Esophagus (tissue), 2 donors: Measurements from ENCODE around the gene ATP6V0C. TPM values are rescaled to one million over a fixed set of nuclear protein-coding genes. Genes with fewer than 3 reads are reported as not detected.
"Not testable (repeated sequence)": the region's sequence is repeated elsewhere in the genome, so short reads cannot be mapped to it uniquely, and the experiment has no call there.

Experiments used
- H3K27ac ChIP-seq, 2 donors: one replicate each; pipeline ENCODE4 v1.5.1; 2013; ENCODE audit warnings: low read depth in 2 of 2, mild to moderate bottlenecking in 2 of 2, inconsistent platforms in 1 of 2, low read length in 1 of 2, moderate library complexity in 1 of 2
- H3K27me3 ChIP-seq, 2 donors: one replicate each; pipeline ENCODE4 v1.6.1; 2013; ENCODE audit warnings: low read length in 2 of 2, control low read depth in 1 of 2, mild to moderate bottlenecking in 1 of 2; ENCODE audit not compliant: insufficient read depth in 2 of 2, control insufficient read depth in 1 of 2
- H3K36me3 ChIP-seq, 2 donors: one replicate each; pipeline ENCODE4 v1.6.1; 2013; ENCODE audit warnings: low read length in 1 of 2; ENCODE audit not compliant: control insufficient read depth in 2 of 2, insufficient read depth in 2 of 2
- H3K4me1 ChIP-seq, 2 donors: one replicate each; pipeline ENCODE4 v1.6.1; 2013; ENCODE audit warnings: low read length in 1 of 2; ENCODE audit not compliant: control insufficient read depth in 2 of 2, insufficient read depth in 2 of 2
- H3K4me3 ChIP-seq, 2 donors: one replicate each; pipeline ENCODE4 v1.5.1; 2013; ENCODE audit warnings: low read length in 2 of 2, mild to moderate bottlenecking in 2 of 2, low read depth in 1 of 2, moderate library complexity in 1 of 2
- H3K9me3 ChIP-seq, 2 donors: one replicate each; pipeline ENCODE4 v1.6.1; 2013; ENCODE audit warnings: mild to moderate bottlenecking in 2 of 2, low read depth in 1 of 2, low read length in 1 of 2, moderate library complexity in 1 of 2; ENCODE audit not compliant: control insufficient read depth in 2 of 2, insufficient read depth in 1 of 2
- WGBS, 2 donors: extraction: QIAGEN DNeasy Blood & Tissue Kit; methylation state at CpG; one replicate each; pipeline ENCODE4 v1.1.7; 2013; 5-methylcytosine and 5-hydroxymethylcytosine counted together
- polyA plus RNA-seq, 2 donors: library from polyadenylated mRNA; stranded (reverse); fragments of 200-250 nt; gene quantifications; one replicate each; pipeline ENCODE4 v1.2.3, GENCODE V29; 2013
- donor health status: healthy with polysubstance abuse.
- donor health status: Bipolar disorder and iron deficiency.

The ATP6V0C gene
- polyA plus RNA-seq, 2 donors = 196 to 214 TPM

DNA sequence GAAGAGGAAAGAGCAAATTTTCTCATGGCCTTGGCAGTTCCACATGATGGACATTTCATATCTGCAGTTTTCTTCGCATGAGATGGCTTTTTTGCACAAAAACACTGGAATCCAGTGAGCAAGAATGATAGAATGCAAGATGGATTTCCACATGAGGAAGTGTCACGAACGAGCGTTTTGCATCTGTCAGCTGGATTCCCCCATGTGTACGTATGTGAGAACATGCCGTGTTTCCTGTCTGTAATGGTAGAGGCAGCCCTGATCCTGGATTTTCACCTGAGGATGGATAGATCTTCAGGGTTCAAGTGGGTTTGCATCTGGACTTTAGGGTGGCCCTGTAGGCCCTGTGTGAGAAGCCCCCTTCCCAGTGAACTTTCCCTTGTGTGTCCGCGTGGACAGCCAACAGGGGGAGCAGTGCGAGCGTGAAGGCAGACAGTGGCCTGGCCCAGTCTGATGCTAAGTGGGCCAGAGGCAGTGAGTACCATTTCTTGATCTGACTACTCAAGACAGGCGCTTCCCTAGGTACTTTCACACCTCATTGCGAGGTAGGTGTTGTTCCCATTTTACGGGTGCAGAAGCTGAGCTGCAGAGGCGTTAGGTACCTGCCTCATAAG is 26.2 kb downstream of the ATP6V0C start:
- H3K4me1 ChIP-seq = peaks cover 3 to 15% of the 10 kb centered on the region in 2 donors
- 44 to 56% methylated on average over 13 to 14 of the region's 14 CpGs for WGBS, 2 donors
- not testable (repeated sequence) for H3K9me3 ChIP-seq, H3K27ac ChIP-seq, H3K36me3 ChIP-seq, H3K27me3 ChIP-seq, H3K4me3 ChIP-seq

DNA sequence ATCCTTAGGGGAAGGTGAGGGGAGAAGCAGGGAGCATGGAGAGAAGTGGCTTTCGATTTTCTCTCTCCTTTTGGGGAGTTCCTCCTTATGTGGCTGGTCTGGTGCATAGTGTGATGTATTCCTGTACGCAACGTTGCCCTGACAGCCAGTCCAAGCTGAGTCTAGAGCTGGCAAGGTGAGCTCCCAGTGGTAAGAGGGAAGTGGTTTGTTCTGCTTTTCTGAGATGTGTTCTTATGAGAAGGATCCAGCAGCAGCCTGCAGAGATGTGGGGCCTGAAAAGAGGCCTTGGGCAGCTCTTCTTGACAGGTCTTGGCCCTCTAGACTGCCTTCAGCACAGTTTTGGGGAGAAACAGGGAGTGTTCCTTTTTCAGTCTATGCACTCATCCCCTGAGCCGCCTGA is 27.2 kb downstream of the ATP6V0C start:
- H3K27ac ChIP-seq, H3K36me3 ChIP-seq, H3K27me3 ChIP-seq, H3K4me3 ChIP-seq, H3K9me3 ChIP-seq: not testable (repeated sequence)
- 70 to 78% methylated on average over 4 of the region's 4 CpGs for WGBS, 2 donors
- peaks cover 3 to 14% of the 10 kb centered on the region in 2 donors for H3K4me1 ChIP-seq

DNA sequence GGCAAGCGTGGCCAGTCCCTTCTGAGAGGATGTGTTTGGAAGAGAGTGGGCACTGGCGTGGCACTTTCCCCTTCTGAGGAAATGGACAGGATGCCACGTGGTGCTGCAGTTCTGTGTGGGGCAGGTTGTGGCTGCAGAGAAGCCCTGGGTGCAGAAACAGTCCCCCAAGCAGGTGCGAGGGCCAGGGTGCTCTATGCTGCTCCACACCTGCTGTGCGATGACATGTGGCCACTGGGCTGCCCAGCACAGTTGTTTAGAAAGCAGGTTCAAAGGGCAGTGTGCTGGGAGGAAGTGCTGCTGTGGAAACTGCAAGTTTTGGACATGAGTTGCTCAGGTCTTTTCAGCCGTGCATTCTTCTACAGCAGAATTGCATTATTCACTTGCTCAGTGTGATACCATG is 27.7 kb downstream of the ATP6V0C start:
- not testable (repeated sequence) for H3K9me3 ChIP-seq, H3K36me3 ChIP-seq, H3K27ac ChIP-seq, H3K27me3 ChIP-seq, H3K4me1 ChIP-seq, H3K4me3 ChIP-seq
- 35 to 66% methylated on average over 5 to 6 of the region's 6 CpGs for WGBS, 2 donors

DNA sequence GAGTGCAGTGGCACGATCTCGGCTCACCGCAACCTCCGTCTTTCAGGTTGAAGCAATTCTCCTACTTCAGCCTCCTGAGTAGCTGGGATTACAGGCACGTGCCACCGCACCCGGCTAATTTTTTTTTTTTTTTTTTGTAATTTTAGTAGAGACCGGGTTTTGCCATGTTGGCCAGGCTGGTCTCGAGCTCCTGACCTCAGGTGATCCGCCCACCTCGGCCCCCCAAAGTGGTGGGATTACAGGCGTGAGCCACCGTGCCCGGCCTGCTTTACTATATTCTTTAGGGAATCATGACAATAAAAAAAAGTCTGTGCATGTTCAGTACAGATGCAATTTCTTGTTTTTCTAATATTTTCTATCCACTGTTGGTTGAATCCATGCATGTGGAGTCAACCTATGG is 30.0 kb downstream of the ATP6V0C start:
- not testable (repeated sequence) for H3K36me3 ChIP-seq, H3K4me1 ChIP-seq, H3K4me3 ChIP-seq, H3K27me3 ChIP-seq, H3K27ac ChIP-seq, H3K9me3 ChIP-seq
- 83 to 91% methylated on average over 14 of the region's 14 CpGs for WGBS, 2 donors

DNA sequence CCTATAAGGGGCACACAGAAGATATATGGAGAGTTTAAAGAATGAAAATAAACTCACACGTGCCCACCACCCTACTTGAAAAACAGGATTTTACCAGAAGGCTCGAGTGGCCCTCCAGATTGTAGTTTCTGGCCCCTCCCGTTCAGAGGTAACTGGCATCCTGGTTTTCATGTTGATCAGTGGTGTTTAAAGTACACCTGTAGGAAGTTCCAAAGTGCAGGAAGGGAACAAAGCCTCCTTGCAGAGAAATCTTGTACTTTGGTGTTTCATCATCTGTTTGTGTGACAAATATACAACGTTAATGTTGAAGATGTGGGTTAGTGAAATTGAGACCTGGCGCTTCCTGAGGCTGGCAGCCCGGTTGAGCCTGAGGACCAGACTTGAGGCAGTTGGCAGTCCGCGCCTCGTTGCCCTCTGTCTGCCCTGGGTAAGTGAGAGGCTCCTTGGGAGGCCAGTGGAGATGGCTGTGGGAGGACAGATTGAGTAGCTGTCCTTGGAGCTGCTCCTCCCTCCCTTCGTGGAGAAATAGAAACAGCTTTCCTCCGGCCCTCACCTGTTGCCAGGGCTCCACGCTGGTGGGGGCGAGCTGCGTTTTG is 36.6 kb downstream of the ATP6V0C start:
- H3K9me3 ChIP-seq, H3K4me1 ChIP-seq, H3K4me3 ChIP-seq, H3K27me3 ChIP-seq, H3K36me3 ChIP-seq, H3K27ac ChIP-seq: not testable (repeated sequence)
- no CpG with 5 or more reads among the region's 14 CpGs for WGBS, 2 donors

DNA sequence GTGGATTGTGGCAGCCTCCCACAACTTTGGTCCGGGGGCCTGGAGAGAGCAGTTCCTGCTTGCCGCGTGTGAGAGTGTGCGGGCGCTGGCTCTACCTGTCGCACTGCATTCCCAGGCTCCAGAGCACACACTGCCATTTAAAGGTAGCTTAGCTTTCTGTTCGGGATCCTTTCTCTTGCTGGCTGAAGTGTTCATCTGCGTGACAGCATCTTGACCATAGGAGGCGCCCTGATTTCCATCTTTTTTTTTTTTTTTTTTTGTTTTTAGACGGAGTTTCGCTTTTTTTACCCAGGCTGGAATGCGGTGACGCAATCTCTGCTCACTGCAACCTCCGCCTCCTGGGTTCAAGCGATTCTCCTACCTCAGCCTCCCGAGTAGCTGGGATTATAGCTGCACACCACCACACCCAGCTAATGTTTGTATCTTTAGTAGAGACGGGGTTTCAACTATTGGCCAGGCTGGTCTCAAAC is 37.7 kb downstream of the ATP6V0C start:
- not testable (repeated sequence) for H3K4me3 ChIP-seq, H3K36me3 ChIP-seq, H3K4me1 ChIP-seq, H3K9me3 ChIP-seq, H3K27ac ChIP-seq, H3K27me3 ChIP-seq
- WGBS, 2 donors = 47 to 58% methylated on average over 11 to 12 of the region's 17 CpGs

DNA sequence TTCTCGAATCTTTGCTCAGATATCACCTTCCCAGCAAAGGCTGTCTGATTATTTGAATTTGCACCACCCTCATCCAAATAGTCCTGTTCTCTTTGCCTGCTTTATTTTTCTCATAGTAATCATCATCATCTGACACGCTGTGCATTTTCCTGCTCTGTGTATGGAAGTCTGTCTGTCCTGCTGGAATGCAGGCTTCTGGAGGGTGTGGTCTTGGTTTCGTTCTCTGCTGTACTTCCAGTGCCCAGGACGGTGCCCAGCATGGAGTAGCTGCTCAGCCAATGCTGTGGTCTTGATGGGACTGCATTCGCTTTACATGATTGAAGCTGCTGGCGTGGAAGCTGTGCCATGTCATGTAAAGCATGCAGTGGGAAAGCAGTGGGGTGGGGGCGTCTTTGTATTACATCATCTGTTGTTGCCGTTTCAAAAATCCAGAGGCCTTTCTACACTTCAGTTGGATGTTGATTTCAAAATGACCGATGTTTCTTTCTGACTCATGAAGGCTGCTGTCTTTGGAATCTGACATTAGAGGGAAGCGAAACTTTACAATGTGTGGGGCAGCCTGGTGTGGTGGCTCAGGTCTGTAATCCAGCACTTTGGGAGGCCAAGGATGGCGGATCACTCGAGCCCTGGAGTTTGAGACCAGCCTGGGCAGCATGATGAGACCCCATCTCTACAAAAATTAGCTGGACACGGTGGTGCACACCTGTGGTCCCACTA is 41.1 kb downstream of the ATP6V0C start:
- H3K4me1 ChIP-seq, H3K27ac ChIP-seq, H3K27me3 ChIP-seq, H3K4me3 ChIP-seq, H3K36me3 ChIP-seq, H3K9me3 ChIP-seq: not testable (repeated sequence)
- no CpG with 5 or more reads among the region's 13 CpGs for WGBS, 2 donors

DNA sequence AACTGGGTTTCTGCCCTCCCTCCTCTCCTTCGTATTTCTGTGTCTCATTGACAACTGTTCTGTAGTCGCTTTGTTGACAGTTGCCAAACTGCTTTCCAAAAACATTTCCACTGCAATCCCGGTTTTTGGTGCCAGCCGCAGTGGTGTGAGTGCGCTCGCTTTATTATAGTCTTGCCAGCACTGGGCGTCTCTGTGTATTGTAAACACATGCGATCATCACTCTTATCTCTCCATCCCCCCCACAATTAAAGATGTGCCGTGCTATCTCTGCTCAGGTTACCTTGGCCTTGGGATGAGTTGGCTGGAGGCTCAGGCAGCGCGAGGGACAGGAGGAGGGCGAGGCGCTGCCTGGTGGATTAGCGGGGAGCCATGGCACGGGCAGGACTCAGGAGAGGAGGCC is 43.4 kb downstream of the ATP6V0C start:
- H3K36me3 ChIP-seq, H3K4me3 ChIP-seq, H3K9me3 ChIP-seq, H3K27ac ChIP-seq, H3K4me1 ChIP-seq, H3K27me3 ChIP-seq: not testable (repeated sequence)
- WGBS, 2 donors = 87 to 89% methylated on average over 6 of the region's 15 CpGs

DNA sequence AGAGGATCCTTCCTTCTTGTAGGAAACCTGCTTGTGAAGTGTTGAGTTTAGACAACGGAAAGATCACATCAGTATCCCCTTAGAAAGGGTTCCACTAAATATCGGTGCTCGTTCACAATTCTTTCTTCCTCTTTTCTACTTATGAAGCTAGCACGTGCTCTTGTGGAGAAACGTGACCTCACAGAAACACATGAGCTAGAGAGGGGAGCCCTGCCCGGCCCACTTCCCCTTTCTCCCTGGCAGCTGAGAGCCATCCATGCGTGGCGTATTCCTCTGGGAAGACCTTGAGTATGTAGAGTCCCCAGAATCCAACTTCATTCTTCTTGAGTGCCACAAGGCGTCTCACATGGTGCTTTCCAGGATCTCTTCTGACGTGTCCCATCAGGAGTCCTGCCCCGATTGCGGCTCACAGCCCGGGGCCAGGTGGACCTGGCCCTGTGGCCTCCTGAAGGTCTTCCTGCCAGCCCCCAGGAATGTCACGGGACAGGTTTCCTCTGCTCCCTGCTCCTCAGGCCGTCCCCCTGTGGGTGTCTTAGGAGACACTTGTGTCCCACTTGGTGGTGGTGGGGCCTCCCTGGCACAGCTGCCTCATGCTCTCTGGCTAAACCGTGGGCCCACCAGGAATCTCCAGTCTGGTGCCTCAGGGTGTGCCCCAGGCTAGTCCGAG is 46.5 kb downstream of the ATP6V0C start:
- 69 to 83% methylated on average over 6 to 9 of the region's 17 CpGs for WGBS, 2 donors
- H3K27me3 ChIP-seq = not testable (repeated sequence)

More for the DNA sequence above, 46.5 kb downstream of the ATP6V0C start:
- H3K27ac ChIP-seq, H3K4me3 ChIP-seq, H3K4me1 ChIP-seq, H3K9me3 ChIP-seq, H3K36me3 ChIP-seq: not testable (repeated sequence)
